Sigmoid colon (tissue), 7 donors: ENCODE results near the gene CHPF. TPM values are rescaled to one million over a fixed set of nuclear protein-coding genes. Genes with fewer than 3 reads are reported as not detected.

ENCODE experiments used
- DNase-seq: peaks from one replicate; pipeline ENCODE4 v3.0.0-alpha.2; 2019
- H3K27ac ChIP-seq, 4 donors: fragments of 200-600 bp; sonication (generic); one replicate each; pipeline ENCODE4 v1.5.1; 2016 to 2019; ENCODE audit warnings: mild to moderate bottlenecking in 1 of 4
- H3K27me3 ChIP-seq, 3 donors: fragments of 200-600 bp; sonication (generic); one replicate each; pipeline ENCODE4 v1.5.1; 2019; ENCODE audit warnings: mild to moderate bottlenecking in 1 of 3
- H3K36me3 ChIP-seq, 4 donors: fragments of 200-600 bp; sonication (generic); one replicate each; pipeline ENCODE4 v1.5.1; 2016 to 2019
- H3K4me1 ChIP-seq, 4 donors: fragments of 200-600 bp; sonication (generic); one replicate each; pipeline ENCODE4 v1.5.1; 2017 to 2019
- H3K4me3 ChIP-seq, 4 donors: fragments of 200-600 bp; sonication (generic); one replicate each; pipeline ENCODE4 v1.5.1; 2017 to 2019; ENCODE audit warnings: mild to moderate bottlenecking in 2 of 4, moderate library complexity in 1 of 4
- H3K9me3 ChIP-seq, 4 donors: fragments of 200-600 bp in 3 of 4; sonication (generic) in 3 of 4; one replicate each; pipeline versions ENCODE4 v1.5.1 to v1.6.1; 2013 to 2019
- CTCF ChIP-seq, 4 experiments: fragments of 450-650 bp in 3 of 4; fragments of 200-600 bp in 1 of 4; IDR thresholded peaks; one replicate each; pipeline ENCODE4 v1.5.1; 2016 to 2019; ENCODE audit warnings: antibody characterized with exemption in 4 of 4, mild to moderate bottlenecking in 3 of 4, moderate library complexity in 2 of 4
- EP300 ChIP-seq, 4 donors: sonication (generic); formaldehyde crosslinking; IDR thresholded peaks; one replicate each; pipeline ENCODE4 v1.6.1; 2017; ENCODE audit warnings: antibody characterized with exemption in 4 of 4
- POLR2A ChIP-seq, 2 donors: fragments of 450-650 bp; IDR thresholded peaks; one replicate each; pipeline ENCODE4 v1.6.1; 2016; ENCODE audit warnings: antibody characterized with exemption in 2 of 2, mild to moderate bottlenecking in 2 of 2, moderate library complexity in 2 of 2
- POLR2AphosphoS5 ChIP-seq, 4 donors: sonication (generic); formaldehyde crosslinking; IDR thresholded peaks; one replicate each; pipeline ENCODE4 v1.6.1; 2017; ENCODE audit warnings: antibody characterized with exemption in 4 of 4
- WGBS, 2 donors: extraction: QIAGEN DNeasy Blood & Tissue Kit; methylation state at CpG; one replicate each; pipeline ENCODE4 v1.1.7; 2013; 5-methylcytosine and 5-hydroxymethylcytosine counted together
- intact Hi-C: fragments of 100-400 bp; cut with DNase I; formaldehyde crosslinking; loops from one replicate; pipeline ENCODE4 v1.15.1; 2023
- polyA plus RNA-seq, 3 donors: library from polyadenylated mRNA; stranded (reverse); fragments of 200-250 nt; gene quantifications; one replicate each; pipeline ENCODE4 v1.2.3, GENCODE V29; 2013
- total RNA-seq, 4 donors: library from RNA; depleted of rRNA; stranded (reverse); fragments of >200 nt; gene quantifications; one replicate each; pipeline ENCODE4 v1.1.0, GENCODE V29; 2016
- donor health status: healthy with polysubstance abuse.
- donor health status: Bipolar disorder and iron deficiency.
- donor health status: healthy.

CHPF gene
- total and polyA plus RNA-seq, 7 donors, result 5.5 to 39.1 (median 21.3) TPM

DNA sequence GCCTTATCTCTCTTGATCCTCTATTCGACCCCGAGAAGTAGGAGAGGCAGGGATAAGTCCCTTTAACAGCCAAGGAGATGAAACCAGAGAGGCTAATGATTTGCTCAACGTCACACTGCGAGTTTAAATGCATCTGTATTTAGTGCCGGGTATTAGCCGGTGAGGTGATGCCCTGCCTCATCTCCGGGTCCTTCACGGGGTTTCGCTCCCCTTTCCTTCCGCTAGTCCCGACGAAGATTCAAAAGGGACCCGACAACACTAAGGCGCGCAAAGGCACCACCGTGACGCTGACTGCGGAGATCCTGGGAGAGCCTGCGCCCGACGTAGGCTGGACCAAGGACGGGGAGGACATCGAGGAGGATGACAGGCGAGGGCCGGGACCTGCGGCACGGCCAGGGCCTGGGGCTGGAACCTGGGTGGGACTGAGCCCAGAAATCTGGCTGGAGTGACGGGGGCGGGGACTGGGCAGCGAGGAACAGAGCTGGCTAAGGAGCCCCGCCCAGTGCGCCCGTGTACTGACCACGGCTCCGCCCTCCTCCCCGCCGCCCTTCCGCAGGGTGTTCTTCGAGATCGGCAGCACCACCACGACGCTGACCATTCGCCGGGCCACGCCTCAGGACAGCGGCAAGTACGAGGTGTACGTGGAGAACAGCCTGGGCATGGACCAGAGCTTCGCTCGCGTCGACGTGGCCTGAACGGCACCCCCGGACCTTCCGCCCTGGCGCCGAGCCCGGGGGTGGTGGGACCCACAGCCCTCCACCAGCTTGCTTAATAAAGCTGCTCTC is 45.9 kb downstream of the CHPF start:
- peak; percentile 92 to 95 (median 94) for TF ChIP-seq POLR2AphosphoS5 (IDR thresholded peaks at IDR 0.05)
- TF ChIP-seq EP300 (IDR thresholded peaks at IDR 0.05), result no peak
- TF ChIP-seq CTCF (IDR thresholded peaks at IDR 0.05), result no peak
- peak; percentile 34 to 71 for TF ChIP-seq POLR2A (IDR thresholded peaks at IDR 0.05)
- Histone ChIP-seq H3K27me3 (no peaks in the 10 kb centered on the region), H3K4me1 (peaks cover 0 to 53% (median 43%) of the 10 kb centered on the region in 4 donors), H3K9me3 (no peaks in the 10 kb centered on the region), H3K27ac (peak overlapping the region; percentile 89 to 100 (median 99)), H3K36me3 (peaks cover 0 to 7% (median 4%) of the 10 kb centered on the region in 4 donors), H3K4me3 (peak overlapping the region; percentile 62 to 76 (median 70))
- intact Hi-C loops, result loop anchor here (2.0 kb wide), 3 partner anchors 37 to 101 kb away; no protein-coding TSS in a partner anchor
- WGBS, 2 donors, result 1 to 2% methylated on average over 59 of the region's 59 CpGs
- peak; percentile 97 for DNase-seq

GRCh38 chr2:219496825-219497494 is 46.6 kb downstream of the CHPF start:
- Histone ChIP-seq H3K4me1 (peaks cover 0 to 53% (median 43%) of the 10 kb centered on the region in 4 donors), H3K36me3 (peaks cover 1 to 15% (median 5%) of the 10 kb centered on the region in 4 donors), H3K9me3 (no peaks in the 10 kb centered on the region), H3K4me3 (peak overlapping the region; percentile 62 to 76 (median 70)), H3K27me3 (no peaks in the 10 kb centered on the region), H3K27ac (peak overlapping the region; percentile 89 to 100 (median 99))
- DNase-seq, result peak; percentile 92
- 6 to 9% methylated on average over 61 of the region's 61 CpGs for WGBS, 2 donors
- peak; percentile 67 to 82 (median 72) for TF ChIP-seq POLR2AphosphoS5 (IDR thresholded peaks at IDR 0.05)
- TF ChIP-seq POLR2A (IDR thresholded peaks at IDR 0.05), result peak in 1 of 2 donors; percentile 23
- no peak for TF ChIP-seq CTCF (IDR thresholded peaks at IDR 0.05)
- peak in 1 of 4 donors; percentile 58 for TF ChIP-seq EP300 (IDR thresholded peaks at IDR 0.05)
- intact Hi-C loops, result loop anchor here (2.0 kb wide), 2 partner anchors 36 to 44 kb away; no protein-coding TSS in a partner anchor

DNA sequence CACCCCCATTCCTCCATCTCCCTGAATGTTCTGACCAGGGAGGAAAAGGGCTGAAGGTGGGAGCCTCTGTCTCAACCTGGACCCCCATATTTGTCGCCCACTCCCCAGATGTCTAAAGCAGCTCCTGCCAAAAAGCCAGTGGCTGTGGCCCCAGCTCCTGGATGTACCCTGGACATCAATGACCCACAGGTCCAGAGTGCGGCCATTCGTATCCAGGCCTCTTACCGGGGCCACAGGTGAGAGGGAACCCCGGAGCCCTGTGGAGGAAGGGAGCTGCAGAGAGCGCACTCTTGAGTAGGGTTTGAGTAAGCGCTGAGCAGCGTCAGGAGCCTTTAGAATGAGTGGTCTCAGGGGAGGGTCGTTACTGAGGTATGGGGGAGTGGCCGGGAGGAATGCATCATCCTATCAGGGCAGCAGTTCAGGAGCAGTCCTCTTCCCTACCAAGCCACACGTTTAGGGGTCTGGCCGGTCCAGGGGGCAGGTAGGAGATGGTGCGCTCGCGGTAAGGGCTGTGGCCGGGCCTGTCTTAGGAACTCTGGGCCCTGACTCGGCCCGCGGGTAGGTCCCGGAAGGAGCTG is 47.3 kb downstream of the CHPF start:
- H3K4me1 ChIP-seq, result peaks cover 0 to 53% (median 43%) of the 10 kb centered on the region in 4 donors
- H3K27ac ChIP-seq, result peak overlapping the region; percentile 89 to 100 (median 99)
- no peaks in the 10 kb centered on the region for H3K9me3 ChIP-seq
- DNase-seq, result no peak
- H3K36me3 ChIP-seq, result peaks cover 7 to 21% (median 8%) of the 10 kb centered on the region in 4 donors
- no peaks in the 10 kb centered on the region for H3K27me3 ChIP-seq
- intact Hi-C loops, result loop anchor here (2.0 kb wide), 2 partner anchors 36 to 44 kb away; no protein-coding TSS in a partner anchor
- TF ChIP-seq POLR2AphosphoS5 (IDR thresholded peaks at IDR 0.05) (peak in 1 of 4 donors; percentile 3), POLR2A (IDR thresholded peaks at IDR 0.05) (no peak)
- WGBS, 2 donors, result 27 to 29% methylated on average over 20 of the region's 20 CpGs
- peak overlapping the region; percentile 62 to 76 (median 70) for H3K4me3 ChIP-seq

GRCh38 chr2:219495531-219496122 is 48.0 kb downstream of the CHPF start:
- no peaks in the 10 kb centered on the region for H3K27me3 ChIP-seq
- peaks cover 0 to 53% (median 43%) of the 10 kb centered on the region in 4 donors for H3K4me1 ChIP-seq
- TF ChIP-seq EP300 (IDR thresholded peaks at IDR 0.05) (no peak), CTCF (IDR thresholded peaks at IDR 0.05) (peak; percentile 68 to 88 (median 70)), POLR2A (IDR thresholded peaks at IDR 0.05) (no peak), POLR2AphosphoS5 (IDR thresholded peaks at IDR 0.05) (peak in 3 of 4 donors; percentile 26 to 42 (median 27))
- no peaks in the 10 kb centered on the region for H3K9me3 ChIP-seq
- H3K27ac ChIP-seq, result peak overlapping the region; percentile 89 to 100 (median 99)
- peak; percentile 84 for DNase-seq
- WGBS, 2 donors, result 26% methylated on average over 14 of the region's 14 CpGs
- intact Hi-C loops, result loop anchor here (2.0 kb wide), 2 partner anchors 35 to 43 kb away; no protein-coding TSS in a partner anchor
- peaks cover 7 to 28% (median 12%) of the 10 kb centered on the region in 4 donors for H3K36me3 ChIP-seq
- H3K4me3 ChIP-seq, result no peak overlapping the region
